Endothelial cell of umbilical vein (primary cell): ENCODE results near the gene RPL37A. TPM values are rescaled to one million over a fixed set of nuclear protein-coding genes. Genes with fewer than 3 reads are reported as not detected.

Experiments used
- BruUV-seq: library from RNA; stranded (reverse); fragments of 400-500 nt; replicated peaks from 2 replicates; lab custom pipeline; 2021; lab: Mats Ljungman, UMichigan
- CTCF ChIA-PET: fragments of 300-600, 350-600 bp; sonication (Branson Sonifier 250); formaldehyde crosslinking; loops from one replicate; lab custom pipeline; 2021; ENCODE audit warnings: antibody characterized with exemption, inconsistent platforms; lab: Charles Lee
- POLR2A ChIA-PET: fragments of 300-600, 350-600 bp; sonication (Branson Sonifier 250); formaldehyde crosslinking; loops from one replicate; lab custom pipeline; 2021; ENCODE audit warnings: antibody characterized with exemption, inconsistent platforms; lab: Charles Lee
- DNase-seq: peaks from one replicate; pipeline ENCODE4 v3.0.0-alpha.2; 2011; ENCODE audit warnings: low read depth, low spot score
- FAIRE-seq: peaks from 2 replicates; lab custom pipeline; 2011; peaks lifted over from hg19 to GRCh38; lab: Jason Lieb, UNC
- H2AFZ ChIP-seq: 2 replicates; pipeline ENCODE4 v1.6.0; 2012; ENCODE audit warnings: low read depth, low read length, control low read depth, inconsistent platforms
- H3K27ac ChIP-seq: 2 replicates; pipeline ENCODE4 v1.5.1; 2011; ENCODE audit warnings: low read depth, mild to moderate bottlenecking, control low read depth, low read length, moderate library complexity; ENCODE audit not compliant: insufficient read depth
- H3K27me3 ChIP-seq, 2 experiments: 2 replicates each; pipeline versions ENCODE4 v1.6.0 to v1.6.1; 2011; ENCODE audit warnings: low read length in 2 of 2, mixed read lengths in 1 of 2; ENCODE audit not compliant: control insufficient read depth in 2 of 2, insufficient read depth in 2 of 2
- H3K36me3 ChIP-seq, 2 experiments: 2 replicates in 1 of 2; 3 replicates in 1 of 2; pipeline ENCODE4 v1.5.1; 2011; ENCODE audit warnings: low read length in 2 of 2, mild to moderate bottlenecking in 1 of 2, moderate library complexity in 1 of 2; ENCODE audit not compliant: control insufficient read depth in 2 of 2, insufficient read depth in 2 of 2; ENCODE audit errors: extremely low read depth in 1 of 2
- H3K4me1 ChIP-seq: 3 replicates; pipeline ENCODE4 v1.5.1; 2011; ENCODE audit warnings: mild to moderate bottlenecking, low read length; ENCODE audit not compliant: control insufficient read depth, insufficient read depth; ENCODE audit errors: extremely low read depth
- H3K4me2 ChIP-seq: 2 replicates; pipeline ENCODE4 v1.6.1; 2011; ENCODE audit warnings: low read length, control low read depth, mixed read lengths; ENCODE audit not compliant: insufficient read depth
- H3K4me3 ChIP-seq, 3 experiments: fragments of 200-600 bp in 1 of 3; sonication (generic), shearing (Covaris generic) in 1 of 3; replicated peaks in 1 of 3; 2 replicates each; pipeline ENCODE4 v1.5.1; 2011 to 2016; ENCODE audit warnings: control low read depth in 3 of 3, low read length in 3 of 3, mild to moderate bottlenecking in 2 of 3, inconsistent platforms in 1 of 3, low read depth in 1 of 3, moderate library complexity in 1 of 3; ENCODE audit not compliant: insufficient read depth in 1 of 3
- H3K79me2 ChIP-seq: 2 replicates; pipeline ENCODE4 v1.6.0; 2012; ENCODE audit warnings: low read length, inconsistent platforms; ENCODE audit not compliant: control insufficient read depth, insufficient read depth
- H3K9ac ChIP-seq: replicated peaks from 2 replicates; pipeline ENCODE3; 2011; ENCODE audit warnings: low read length, control low read depth; ENCODE audit not compliant: insufficient read depth; ENCODE audit errors: extremely low read depth
- H3K9me1 ChIP-seq: replicated peaks from 3 replicates; pipeline ENCODE4 v1.6.0; 2011; ENCODE audit warnings: mild to moderate bottlenecking, low read length; ENCODE audit not compliant: control insufficient read depth, insufficient read depth; ENCODE audit errors: extremely low read depth
- H3K9me3 ChIP-seq: replicated peaks from 2 replicates; pipeline ENCODE4 v1.5.1; 2012; ENCODE audit warnings: low read length, inconsistent platforms; ENCODE audit not compliant: control insufficient read depth, insufficient read depth
- H4K20me1 ChIP-seq: replicated peaks from 2 replicates; pipeline ENCODE3; 2011; ENCODE audit warnings: mild to moderate bottlenecking, low read length; ENCODE audit not compliant: control insufficient read depth, insufficient read depth; ENCODE audit errors: extremely low read depth
- EZH2 ChIP-seq: IDR thresholded peaks from 2 replicates; pipeline ENCODE4 v1.6.1; 2012; ENCODE audit warnings: borderline replicate concordance, low read depth, mild to moderate bottlenecking, moderate library complexity, low read length, inconsistent platforms; ENCODE audit not compliant: severe bottlenecking
- FOS ChIP-seq: IDR thresholded peaks from 2 replicates; pipeline ENCODE4 v1.6.1; 2011; ENCODE audit warnings: mild to moderate bottlenecking, low read length, moderate library complexity, borderline replicate concordance; ENCODE audit not compliant: insufficient read depth
- dilution Hi-C: fragments of 300-500 bp; cut with MboI; formaldehyde crosslinking; loops from one replicate; pipeline ENCODE4 v1.15.0; 2019; ENCODE audit warnings: low sequenced_read_pairs; ENCODE audit not compliant: extremely low pct_ligation_motif_present
- intact Hi-C: fragments of 100-400 bp; cut with micrococcal nuclease; formaldehyde crosslinking; loops from one replicate; pipeline ENCODE4 v1.10.0; 2022
- polyA plus RNA-seq, 4 experiments: library from polyadenylated mRNA; depleted of rRNA in 3 of 4; stranded (reverse) in 3 of 4; unstranded in 1 of 4; fragments of >200 nt; gene quantifications; 2 replicates each; pipeline versions ENCODE4 v1.2.1 to v1.2.3, GENCODE V29; 2011 to 2012; ENCODE audit warnings: missing spikeins in 1 of 4
- total RNA-seq: library from RNA; stranded (reverse); gene quantifications from 2 replicates; pipeline ENCODE4 v1.2.3, GENCODE V29; 2021
- TF ChIP-seq, protein P1 (sequence below), 2 donors: IDR thresholded peaks; 1 replicate in 1 of 2; 2 replicates in 1 of 2; pipeline ENCODE4 v1.5.1; 2011; ENCODE audit warnings: low read length in 2 of 2, mild to moderate bottlenecking in 2 of 2, moderate library complexity in 2 of 2, control low read depth in 1 of 2, inconsistent platforms in 1 of 2, low read depth in 1 of 2; ENCODE audit not compliant: insufficient read depth in 1 of 2; ENCODE audit errors: extremely low read depth in 1 of 2

RPL37A gene
- total and polyA plus RNA-seq, 2 donors (not counting 3 experiments of a cell fraction or from before 2014, with no cell fraction given), result 1,889 to 2,628 TPM

DNA sequence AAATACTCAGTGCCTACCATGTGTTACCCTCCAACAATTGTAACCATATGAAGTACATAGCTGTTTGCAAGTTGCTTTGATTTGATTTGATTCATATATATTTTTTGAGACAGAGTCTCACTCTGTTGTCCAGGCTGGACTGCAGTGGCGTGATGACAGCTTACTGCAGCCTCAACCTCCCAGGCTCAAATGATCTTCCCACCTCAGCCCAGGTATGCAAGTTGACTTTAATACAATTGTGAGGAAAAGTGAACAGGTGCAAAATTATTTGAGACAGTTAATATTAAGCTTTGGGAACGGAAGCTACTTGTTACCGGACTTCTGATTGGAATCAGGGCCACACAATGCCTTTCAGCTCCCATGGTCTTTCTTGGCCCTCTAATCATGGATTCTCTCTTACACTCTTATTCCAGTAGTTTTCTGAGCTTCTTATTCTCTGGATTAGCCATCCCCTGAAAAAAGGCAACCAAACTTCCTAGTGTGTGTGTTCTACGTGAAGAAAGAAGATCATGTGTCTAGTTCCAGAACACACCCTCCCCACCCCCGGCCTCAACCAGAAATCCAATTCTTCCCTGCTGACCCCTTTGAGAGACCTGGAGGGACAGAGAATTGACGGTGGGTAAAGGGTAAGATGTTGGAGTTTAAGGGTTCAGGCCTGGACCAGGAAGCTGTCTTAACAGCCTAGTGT lies 1.1 kb upstream of the RPL37A start:
- H3K4me1 ChIP-seq, result peaks cover 54% of the 10 kb centered on the region
- intact Hi-C loops, result loop anchor here (1.0 to 10.0 kb wide), 7 partner anchors 37 to 385 kb away; partner anchors contain the start of gene SMARCAL1
- CTCF ChIA-PET, result interaction anchor here (1.0 to 1.7 kb wide), 3 partner anchors 20 to 169 kb away, joined by 3 to 9 read pairs (median 3); partner anchors contain the start of gene SMARCAL1

More for the DNA sequence above, 1.1 kb upstream of the RPL37A start:
- Histone ChIP-seq H3K4me2 (peak overlapping the region; percentile 78), H2AFZ (peak overlapping the region; percentile 74), H3K36me3 (peaks cover 17 to 19% of the 10 kb centered on the region in 2 experiments), H3K9me1 (no peaks in the 10 kb centered on the region), H3K79me2 (peaks cover 39% of the 10 kb centered on the region), H3K27me3 (no peaks in the 10 kb centered on the region), H3K9me3 (no peaks in the 10 kb centered on the region), H3K27ac (peak overlapping the region; percentile 33), H4K20me1 (no peaks in the 10 kb centered on the region), H3K9ac (peak overlapping the region; percentile 52), H3K4me3 (peak overlapping the region in 2 of 3 experiments; percentile 85 to 99)
- TF ChIP-seq EZH2, result no peak
- TF ChIP-seq, protein P1, sequence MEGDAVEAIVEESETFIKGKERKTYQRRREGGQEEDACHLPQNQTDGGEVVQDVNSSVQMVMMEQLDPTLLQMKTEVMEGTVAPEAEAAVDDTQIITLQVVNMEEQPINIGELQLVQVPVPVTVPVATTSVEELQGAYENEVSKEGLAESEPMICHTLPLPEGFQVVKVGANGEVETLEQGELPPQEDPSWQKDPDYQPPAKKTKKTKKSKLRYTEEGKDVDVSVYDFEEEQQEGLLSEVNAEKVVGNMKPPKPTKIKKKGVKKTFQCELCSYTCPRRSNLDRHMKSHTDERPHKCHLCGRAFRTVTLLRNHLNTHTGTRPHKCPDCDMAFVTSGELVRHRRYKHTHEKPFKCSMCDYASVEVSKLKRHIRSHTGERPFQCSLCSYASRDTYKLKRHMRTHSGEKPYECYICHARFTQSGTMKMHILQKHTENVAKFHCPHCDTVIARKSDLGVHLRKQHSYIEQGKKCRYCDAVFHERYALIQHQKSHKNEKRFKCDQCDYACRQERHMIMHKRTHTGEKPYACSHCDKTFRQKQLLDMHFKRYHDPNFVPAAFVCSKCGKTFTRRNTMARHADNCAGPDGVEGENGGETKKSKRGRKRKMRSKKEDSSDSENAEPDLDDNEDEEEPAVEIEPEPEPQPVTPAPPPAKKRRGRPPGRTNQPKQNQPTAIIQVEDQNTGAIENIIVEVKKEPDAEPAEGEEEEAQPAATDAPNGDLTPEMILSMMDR (IDR thresholded peaks at IDR 0.05; ENCODE audit: extremely low read depth in 1 of 2, insufficient read depth in 1 of 2, low read depth in 1 of 2, low read length in 2 of 2), result no peak
- no peak for TF ChIP-seq FOS
- POLR2A ChIA-PET, result interaction anchor here (1.2 to 2.2 kb wide), 3 partner anchors 19 to 85 kb away, joined by 6 to 12 read pairs (median 11); partner anchors contain the start of gene SMARCAL1
- FAIRE-seq, result no peak
- DNase-seq, result no peak
- no TSS peak for BruUV-seq
- dilution Hi-C loops, result no loop called here
